HEK293 (cell line): ENCODE measurements around the gene LRP1-AS.

ENCODE experiments used
- CTCF ChIA-PET: fragments of 350-600 bp; formaldehyde crosslinking; extraction: SDS; loops from one replicate; lab custom pipeline; 2021; ENCODE audit warnings: antibody characterized with exemption; lab: Yijun Ruan, JAX
- POLR2A ChIA-PET: fragments of 300-600 bp; formaldehyde crosslinking; extraction: SDS; loops from one replicate; lab custom pipeline; 2020; ENCODE audit warnings: antibody characterized with exemption, inconsistent platforms; lab: Yijun Ruan, JAX
- H3K27ac ChIP-seq: fragments of 200-500 bp; sonication (Bioruptor generic); 2 replicates; pipeline ENCODE4 v1.5.1; 2014; ENCODE audit warnings: low read depth, low read length, control low read depth, inconsistent platforms; ENCODE audit errors: extremely low read depth
- H3K36me3 ChIP-seq, 2 experiments: fragments of 200-500 bp in 1 of 2; sonication (Bioruptor generic) in 1 of 2; 1 replicate in 1 of 2; 2 replicates in 1 of 2; pipeline ENCODE4 v1.5.1; 2014 to 2017; ENCODE audit warnings: inconsistent platforms in 2 of 2, low read length in 2 of 2; ENCODE audit not compliant: control insufficient read depth in 2 of 2, insufficient read depth in 1 of 2
- H3K4me1 ChIP-seq: fragments of 200-500 bp; sonication (Bioruptor generic); 2 replicates; pipeline ENCODE4 v1.5.1; 2014; ENCODE audit warnings: mild to moderate bottlenecking, low read length, inconsistent platforms; ENCODE audit not compliant: control insufficient read depth, insufficient read depth
- H3K4me3 ChIP-seq: 2 replicates; pipeline ENCODE4 v1.5.1; 2011; ENCODE audit warnings: low read depth, mild to moderate bottlenecking, control low read depth, low read length, moderate library complexity
- H3K9me3 ChIP-seq: fragments of 200-500 bp; sonication (Bioruptor generic); 2 replicates; pipeline ENCODE4 v1.5.1; 2014; ENCODE audit warnings: low read depth, low read length, inconsistent platforms; ENCODE audit not compliant: control insufficient read depth, insufficient read depth
- EGR2 ChIP-seq: fragments of 450-650 bp; formaldehyde crosslinking; IDR thresholded peaks from 2 replicates; pipeline ENCODE4 v1.5.1; 2016; ENCODE audit warnings: low read depth, missing biosample characterization, missing genetic modification characterization
- GLI4 ChIP-seq: fragments of 450-650 bp; formaldehyde crosslinking; IDR thresholded peaks from 2 replicates; pipeline ENCODE4 v1.5.1; 2016; ENCODE audit warnings: missing biosample characterization, missing genetic modification characterization
- PRDM1 ChIP-seq: fragments of 450-650 bp; formaldehyde crosslinking; IDR thresholded peaks from 2 replicates; pipeline ENCODE4; 2016; ENCODE audit warnings: missing biosample characterization, missing genetic modification characterization
- ZBTB44 ChIP-seq: fragments of 450-650 bp; IDR thresholded peaks from 2 replicates; pipeline ENCODE4 v1.5.1; 2018; ENCODE audit warnings: missing biosample characterization, mild to moderate bottlenecking, missing genetic modification characterization
- ZFP37 ChIP-seq: fragments of 450-650 bp; formaldehyde crosslinking; IDR thresholded peaks from 2 replicates; pipeline ENCODE4 v1.5.1; 2016; ENCODE audit warnings: missing biosample characterization, missing genetic modification characterization
- ZNF18 ChIP-seq: fragments of 450-650 bp; formaldehyde crosslinking; IDR thresholded peaks from 2 replicates; pipeline ENCODE4 v1.5.1; 2016; ENCODE audit warnings: missing biosample characterization, missing genetic modification characterization
- ZNF214 ChIP-seq: fragments of 450-650 bp; formaldehyde crosslinking; IDR thresholded peaks from 2 replicates; pipeline ENCODE4 v1.5.1; 2017; ENCODE audit warnings: missing biosample characterization, mild to moderate bottlenecking, missing genetic modification characterization, borderline replicate concordance
- ZNF239 ChIP-seq: fragments of 450-650 bp; formaldehyde crosslinking; IDR thresholded peaks from 2 replicates; pipeline ENCODE4 v1.5.1; 2016; ENCODE audit warnings: missing biosample characterization, missing genetic modification characterization
- ZNF366 ChIP-seq: fragments of 450-650 bp; formaldehyde crosslinking; conservative IDR thresholded peaks from 2 replicates; pipeline ENCODE4 v1.5.1; 2016; ENCODE audit warnings: missing biosample characterization, missing genetic modification characterization
- ZNF398 ChIP-seq: fragments of 450-650 bp; formaldehyde crosslinking; IDR thresholded peaks from 2 replicates; pipeline ENCODE4 v1.5.1; 2017; ENCODE audit warnings: missing biosample characterization, missing genetic modification characterization
- ZNF48 ChIP-seq: fragments of 450-650 bp; formaldehyde crosslinking; IDR thresholded peaks from 2 replicates; pipeline ENCODE4 v1.5.1; 2016; ENCODE audit warnings: missing biosample characterization, missing genetic modification characterization
- ZNF501 ChIP-seq: fragments of 450-650 bp; formaldehyde crosslinking; IDR thresholded peaks from 2 replicates; pipeline ENCODE4 v1.5.1; 2016; ENCODE audit warnings: missing biosample characterization, missing genetic modification characterization
- ZNF514 ChIP-seq: fragments of 450-650 bp; formaldehyde crosslinking; IDR thresholded peaks from 2 replicates; pipeline ENCODE4 v1.5.1; 2016; ENCODE audit warnings: missing biosample characterization, missing genetic modification characterization
- ZNF580 ChIP-seq: fragments of 450-650 bp; formaldehyde crosslinking; IDR thresholded peaks from 2 replicates; pipeline ENCODE4 v1.5.1; 2016; ENCODE audit warnings: missing biosample characterization, missing genetic modification characterization
- ZNF639 ChIP-seq: fragments of 450-650 bp; formaldehyde crosslinking; IDR thresholded peaks from 2 replicates; pipeline ENCODE4 v1.5.1; 2016; ENCODE audit warnings: missing biosample characterization, missing genetic modification characterization
- ZSCAN16 ChIP-seq: fragments of 450-650 bp; formaldehyde crosslinking; IDR thresholded peaks from 2 replicates; pipeline ENCODE4 v1.5.1; 2016; ENCODE audit warnings: missing biosample characterization, missing genetic modification characterization

Gene LRP1-AS

GRCh38 chr12:57164454-57164853 is 17.0 kb upstream of the LRP1-AS start:
- Histone ChIP-seq H3K4me1 (no peaks in the 10 kb centered on the region), H3K9me3 (no peaks in the 10 kb centered on the region)
- ChIA-PET CTCF (interaction anchor here (0.8 kb wide), 1 partner anchor 12 kb away, joined by 3 read pairs; no protein-coding TSS in a partner anchor), POLR2A (no interaction called here)
- TF ChIP-seq ZNF214 (tag by site-specific recombination) (no peak), ZBTB44 (no peak)
- TF ChIP-seq, all 188 proteins: peak for 0
- H3K36me3 ChIP-seq, result peaks cover 4 to 94% of the 10 kb centered on the region in 2 experiments; a peak in 2 of 3 replicates
- H3K27ac ChIP-seq, result no peak overlapping the region
- no peak overlapping the region for H3K4me3 ChIP-seq

GRCh38 chr12:57162553-57163125 is 15.2 kb upstream of the LRP1-AS start:
- ChIA-PET POLR2A (no interaction called here), CTCF (interaction anchor here (0.6 to 1.6 kb wide), 2 partner anchors 38 to 154 kb away, joined by 3 to 5 read pairs; no protein-coding TSS in a partner anchor)
- Histone ChIP-seq H3K36me3 (peaks cover 4 to 94% of the 10 kb centered on the region in 2 experiments; a peak in 2 of 3 replicates), H3K27ac (no peak overlapping the region), H3K4me1 (no peaks in the 10 kb centered on the region), H3K9me3 (no peaks in the 10 kb centered on the region), H3K4me3 (no peak overlapping the region)
- TF ChIP-seq ZSCAN16 (tag by site-specific recombination) (no peak), GLI4 (tag by site-specific recombination) (no peak), PRDM1 (tag by site-specific recombination) (no peak), ZNF239 (tag by site-specific recombination) (no peak), EGR2 (tag by site-specific recombination) (no peak), ZNF398 (no peak), ZNF366 (no peak), ZNF580 (tag by site-specific recombination) (no peak), ZNF18 (tag by site-specific recombination) (no peak), ZNF514 (tag by site-specific recombination) (no peak), ZNF501 (tag by site-specific recombination) (no peak), ZNF48 (no peak), ZNF639 (tag by site-specific recombination) (no peak), ZFP37 (tag by site-specific recombination) (no peak)
